Retinal pigment epithelial cell (primary cell): ENCODE data around the gene DNAH8.
"Not testable (repeated sequence)": the region's sequence is repeated elsewhere in the genome, so short reads cannot be mapped to it uniquely, and the experiment has no call there.

ENCODE experiments used
- DNase-seq: peaks from one replicate; pipeline ENCODE4 v3.0.0-alpha.2; 2010; ENCODE audit warnings: low read depth
- H3K4me3 ChIP-seq: 2 replicates; pipeline ENCODE4 v1.5.1; 2011; ENCODE audit warnings: mild to moderate bottlenecking, low read length, control low read depth, moderate library complexity
- CTCF ChIP-seq: conservative IDR thresholded peaks from 2 replicates; pipeline ENCODE4 v1.5.1; 2011; ENCODE audit warnings: low read depth, low read length, control low read depth, inconsistent platforms

Gene DNAH8

GRCh38 chr6:38796006-38796405, 80.9 kb downstream of the DNAH8 start:
- no peak overlapping the region for H3K4me3 ChIP-seq
- TF ChIP-seq CTCF = no peak
- no peak for DNase-seq

- H3K4me3 ChIP-seq, DNase-seq: not testable (repeated sequence)
These were observed 81.3 kb downstream of the DNAH8 start for GRCh38 chr6:38796437-38796836.

- DNase-seq = no peak
- H3K4me3 ChIP-seq = no peak overlapping the region
- no peak for TF ChIP-seq CTCF
These were observed 81.7 kb downstream of the DNAH8 start for GRCh38 chr6:38796850-38797249.

GRCh38 chr6:38797391-38797790, 82.3 kb downstream of the DNAH8 start:
- no peak for TF ChIP-seq CTCF
- H3K4me3 ChIP-seq = no peak overlapping the region
- no peak for DNase-seq

- no peak for TF ChIP-seq CTCF
- DNase-seq = no peak
- no peak overlapping the region for H3K4me3 ChIP-seq
These were observed 84.5 kb downstream of the DNAH8 start for GRCh38 chr6:38799529-38800184.

GRCh38 chr6:38801305-38801704, 86.2 kb downstream of the DNAH8 start:
- no peak for DNase-seq
- H3K4me3 ChIP-seq = no peak overlapping the region
- no peak for TF ChIP-seq CTCF

- H3K4me3 ChIP-seq = no peak overlapping the region
- DNase-seq = no peak
- no peak for TF ChIP-seq CTCF
These were observed 87.4 kb downstream of the DNAH8 start for GRCh38 chr6:38802497-38802896.
